KMS-11 (cell line): ENCODE results near the gene LCE2D.
"Not testable (repeated sequence)": the region's sequence is repeated elsewhere in the genome, so short reads cannot be mapped to it uniquely, and the experiment has no call there.

Experiments used
- H2AFZ ChIP-seq: fragments of 200-600 bp; sonication (generic); 2 replicates; pipeline ENCODE4 v1.6.1; 2016; ENCODE audit warnings: antibody characterized with exemption, mixed run types, low read depth
- H3K27ac ChIP-seq: fragments of 200-600 bp; sonication (generic); 2 replicates; pipeline ENCODE4 v1.6.1; 2016; ENCODE audit warnings: mild to moderate bottlenecking, mixed run types
- H3K27me3 ChIP-seq: fragments of 200-600 bp; sonication (generic); 2 replicates; pipeline ENCODE4 v1.6.1; 2017; ENCODE audit warnings: mild to moderate bottlenecking, low read depth, mixed run types, moderate library complexity; ENCODE audit not compliant: insufficient read depth
- H3K36me3 ChIP-seq: fragments of 200-600 bp; sonication (generic); 2 replicates; pipeline ENCODE4 v1.6.1; 2017; ENCODE audit warnings: mild to moderate bottlenecking, mixed run types; ENCODE audit not compliant: insufficient read depth
- H3K4me1 ChIP-seq: fragments of 200-600 bp; sonication (generic); 2 replicates; pipeline ENCODE4 v1.6.1; 2016; ENCODE audit warnings: mild to moderate bottlenecking, low read depth, mixed run types; ENCODE audit not compliant: poor library complexity, severe bottlenecking
- H3K4me2 ChIP-seq: fragments of 200-600 bp; sonication (generic); 2 replicates; pipeline ENCODE4 v1.7.0; 2016; ENCODE audit warnings: mild to moderate bottlenecking, mixed run types
- H3K4me3 ChIP-seq: fragments of 200-600 bp; sonication (generic); IDR thresholded peaks from 2 replicates; pipeline ENCODE4 v1.6.1; 2017; ENCODE audit warnings: low read depth, low read length, mixed read lengths; ENCODE audit not compliant: insufficient read depth
- H3K79me2 ChIP-seq: fragments of 200-600 bp; sonication (generic); 2 replicates; pipeline ENCODE4 v1.6.1; 2016; ENCODE audit warnings: low read depth, mixed run types; ENCODE audit not compliant: insufficient read depth
- H3K9ac ChIP-seq: fragments of 200-600 bp; sonication (generic); 2 replicates; pipeline ENCODE4 v1.6.1; 2016; ENCODE audit warnings: mild to moderate bottlenecking, mixed run types
- H4K20me1 ChIP-seq: fragments of 200-600 bp; sonication (generic); 2 replicates; pipeline ENCODE4 v1.6.1; 2016; ENCODE audit warnings: mild to moderate bottlenecking, mixed run types; ENCODE audit not compliant: insufficient read depth
- CTCF ChIP-seq: fragments of 200-600 bp; sonication (generic); conservative IDR thresholded peaks from 2 replicates; pipeline ENCODE4 v1.6.1; 2017; ENCODE audit warnings: low read depth, mild to moderate bottlenecking, antibody characterized with exemption, low read length, moderate library complexity, mixed read lengths

Gene LCE2D

GRCh38 chr1:152673016-152673415 lies 9.8 kb downstream of the LCE2D start:
- no peak overlapping the region for H3K9ac ChIP-seq
- TF ChIP-seq CTCF, result no peak
- H3K27me3 ChIP-seq, result no peaks in the 10 kb centered on the region

GRCh38 chr1:152674983-152675382 lies 11.8 kb downstream of the LCE2D start, which contains the start of gene LCE2C:
Gene LCE2C (plus strand): TSS chr1:152675279. CDS start chr1:152676016, 737 bp downstream.
- H3K9ac ChIP-seq, H2AFZ ChIP-seq, H3K4me3 ChIP-seq, H4K20me1 ChIP-seq, H3K27ac ChIP-seq, H3K27me3 ChIP-seq, H3K4me2 ChIP-seq, H3K79me2 ChIP-seq, H3K4me1 ChIP-seq, H3K36me3 ChIP-seq: not testable (repeated sequence)

More at GRCh38 chr1:152673016-152673415, 9.8 kb downstream of the LCE2D start:
- H3K27ac ChIP-seq, result no peak overlapping the region
- H3K4me3 ChIP-seq, result no peak overlapping the region
- H2AFZ ChIP-seq, result no peak overlapping the region
- no peaks in the 10 kb centered on the region for H4K20me1 ChIP-seq
- no peaks in the 10 kb centered on the region for H3K36me3 ChIP-seq
- no peaks in the 10 kb centered on the region for H3K79me2 ChIP-seq
- no peak overlapping the region for H3K4me2 ChIP-seq
- H3K4me1 ChIP-seq, result no peaks in the 10 kb centered on the region

GRCh38 chr1:152679459-152679858 lies 16.3 kb downstream of the LCE2D start:
- Histone ChIP-seq H2AFZ (no peak overlapping the region), H3K4me3 (no peak overlapping the region), H3K36me3 (no peaks in the 10 kb centered on the region), H3K27ac (no peak overlapping the region), H3K79me2 (no peaks in the 10 kb centered on the region), H3K4me1 (no peaks in the 10 kb centered on the region), H3K27me3 (no peaks in the 10 kb centered on the region), H3K9ac (no peak overlapping the region), H4K20me1 (no peaks in the 10 kb centered on the region), H3K4me2 (no peak overlapping the region)
- TF ChIP-seq CTCF, result no peak

- H3K4me2 ChIP-seq, result no peak overlapping the region
- no peaks in the 10 kb centered on the region for H3K79me2 ChIP-seq
- H3K27me3 ChIP-seq, result no peaks in the 10 kb centered on the region
- H3K9ac ChIP-seq, result no peak overlapping the region
- H4K20me1 ChIP-seq, result no peaks in the 10 kb centered on the region
- H3K27ac ChIP-seq, result no peak overlapping the region
- TF ChIP-seq CTCF, result no peak
- no peak overlapping the region for H2AFZ ChIP-seq
- no peaks in the 10 kb centered on the region for H3K36me3 ChIP-seq
- H3K4me3 ChIP-seq, result no peak overlapping the region
- no peaks in the 10 kb centered on the region for H3K4me1 ChIP-seq
These were observed 18.4 kb downstream of the LCE2D start for GRCh38 chr1:152681616-152682015.

- H3K79me2 ChIP-seq, result no peaks in the 10 kb centered on the region
- no peaks in the 10 kb centered on the region for H3K4me1 ChIP-seq
- H3K36me3 ChIP-seq, result no peaks in the 10 kb centered on the region
- no peaks in the 10 kb centered on the region for H4K20me1 ChIP-seq
- TF ChIP-seq CTCF, result no peak
- no peaks in the 10 kb centered on the region for H3K27me3 ChIP-seq
- no peak overlapping the region for H3K9ac ChIP-seq
- no peak overlapping the region for H3K27ac ChIP-seq
- H3K4me3 ChIP-seq, result no peak overlapping the region
- no peak overlapping the region for H3K4me2 ChIP-seq
- no peak overlapping the region for H2AFZ ChIP-seq
These were observed 20.7 kb downstream of the LCE2D start for GRCh38 chr1:152683846-152684245.

GRCh38 chr1:152685823-152686222 lies 22.6 kb downstream of the LCE2D start, which contains the start of gene LCE2B:
Gene LCE2B (plus strand): TSS chr1:152686123. CDS start chr1:152686844, 721 bp downstream.
- H3K27me3 ChIP-seq, H3K4me3 ChIP-seq, H3K4me2 ChIP-seq, H2AFZ ChIP-seq, H3K36me3 ChIP-seq, H3K79me2 ChIP-seq, H4K20me1 ChIP-seq, H3K27ac ChIP-seq, H3K9ac ChIP-seq, H3K4me1 ChIP-seq: not testable (repeated sequence)
